K562 (cell line): ENCODE measurements around the gene C11orf98. TPM values are rescaled to one million over a fixed set of nuclear protein-coding genes. Genes with fewer than 3 reads are reported as not detected.

ENCODE experiments used
- CBFA2T2 ChIP-seq: fragments of 450-650 bp; conservative IDR thresholded peaks from 2 replicates; pipeline ENCODE4 v1.6.1; 2017; ENCODE audit warnings: mild to moderate bottlenecking
- CEBPB ChIP-seq: fragments of 450-650 bp; IDR thresholded peaks from 2 replicates; pipeline ENCODE4 v1.6.1; 2016; ENCODE audit warnings: missing genetic modification characterization, missing compliant biosample characterization
- CHD1 ChIP-seq: fragments of 200-600 bp; sonication (generic); IDR thresholded peaks from one replicate; pipeline ENCODE4 v1.6.1; 2012; ENCODE audit warnings: mild to moderate bottlenecking, moderate library complexity, low read length, inconsistent platforms
- ELF2 ChIP-seq: fragments of 250-450 bp; sonication (Bioruptor Pico); IDR thresholded peaks from 2 replicates; pipeline ENCODE4 v1.5.0; 2021; ENCODE audit warnings: mild to moderate bottlenecking
- ETV5 ChIP-seq: sonication (generic); formaldehyde crosslinking; IDR thresholded peaks from 2 replicates; pipeline ENCODE4 v1.4.0; 2020; ENCODE audit warnings: low read depth, mild to moderate bottlenecking, missing genetic modification reagents
- GATAD2A ChIP-seq: fragments of 450-650 bp; IDR thresholded peaks from 2 replicates; pipeline ENCODE4 v1.6.1; 2017
- ZNF184 ChIP-seq: sonication (generic); formaldehyde crosslinking; IDR thresholded peaks from 2 replicates; pipeline ENCODE4 v1.5.0; 2020; ENCODE audit warnings: missing genetic modification reagents
- ZNF407 ChIP-seq: fragments of 450-650 bp; IDR thresholded peaks from 2 replicates; pipeline ENCODE4 v1.6.1; 2016; ENCODE audit warnings: low read depth
- polyA plus RNA-seq, 8 experiments: library from polyadenylated mRNA; depleted of rRNA in 4 of 8; stranded (reverse) in 5 of 8; unstranded in 3 of 8; fragments of >200 nt; fragmentation: Nextera tagmentation in 2 of 8; fragmentation: Illumina TruSeq in 1 of 8; extraction: Ambion mirVana in 2 of 8; extraction: Trizol in 1 of 8; gene quantifications; 2 replicates each; pipeline versions ENCODE4 v1.2.1 to v1.2.3, GENCODE V29; 2011 to 2014; ENCODE audit warnings: inconsistent platforms in 1 of 8, missing spikeins in 1 of 8
- total RNA-seq, 7 experiments: library from RNA; depleted of rRNA in 6 of 7; stranded (reverse); fragments of >200 nt in 6 of 7; fragmentation: Illumina TruSeq in 2 of 7; extraction: Trizol in 2 of 7; gene quantifications; 2 replicates each; pipeline versions ENCODE4 v1.2.1 to v1.2.3, GENCODE V29; 2011 to 2021; ENCODE audit warnings: low replicate concordance in 1 of 7
- TF ChIP-seq, protein P1 (sequence below), 2 experiments: fragments of 450-650 bp in 1 of 2; sonication (generic) in 1 of 2; formaldehyde crosslinking in 1 of 2; IDR thresholded peaks; 2 replicates each; pipeline versions ENCODE4 v1.7.1 to v1.9.0; 2016 to 2022; ENCODE audit warnings: inconsistent platforms in 1 of 2, mild to moderate bottlenecking in 1 of 2, missing genetic modification reagents in 1 of 2

Gene C11orf98
- total and polyA plus RNA-seq, 9 of the 15 experiments (the other 6 are each of a cell fraction or from before 2014, with no cell fraction given) = 103 to 352 (median 218) TPM

- TF ChIP-seq, protein P1, sequence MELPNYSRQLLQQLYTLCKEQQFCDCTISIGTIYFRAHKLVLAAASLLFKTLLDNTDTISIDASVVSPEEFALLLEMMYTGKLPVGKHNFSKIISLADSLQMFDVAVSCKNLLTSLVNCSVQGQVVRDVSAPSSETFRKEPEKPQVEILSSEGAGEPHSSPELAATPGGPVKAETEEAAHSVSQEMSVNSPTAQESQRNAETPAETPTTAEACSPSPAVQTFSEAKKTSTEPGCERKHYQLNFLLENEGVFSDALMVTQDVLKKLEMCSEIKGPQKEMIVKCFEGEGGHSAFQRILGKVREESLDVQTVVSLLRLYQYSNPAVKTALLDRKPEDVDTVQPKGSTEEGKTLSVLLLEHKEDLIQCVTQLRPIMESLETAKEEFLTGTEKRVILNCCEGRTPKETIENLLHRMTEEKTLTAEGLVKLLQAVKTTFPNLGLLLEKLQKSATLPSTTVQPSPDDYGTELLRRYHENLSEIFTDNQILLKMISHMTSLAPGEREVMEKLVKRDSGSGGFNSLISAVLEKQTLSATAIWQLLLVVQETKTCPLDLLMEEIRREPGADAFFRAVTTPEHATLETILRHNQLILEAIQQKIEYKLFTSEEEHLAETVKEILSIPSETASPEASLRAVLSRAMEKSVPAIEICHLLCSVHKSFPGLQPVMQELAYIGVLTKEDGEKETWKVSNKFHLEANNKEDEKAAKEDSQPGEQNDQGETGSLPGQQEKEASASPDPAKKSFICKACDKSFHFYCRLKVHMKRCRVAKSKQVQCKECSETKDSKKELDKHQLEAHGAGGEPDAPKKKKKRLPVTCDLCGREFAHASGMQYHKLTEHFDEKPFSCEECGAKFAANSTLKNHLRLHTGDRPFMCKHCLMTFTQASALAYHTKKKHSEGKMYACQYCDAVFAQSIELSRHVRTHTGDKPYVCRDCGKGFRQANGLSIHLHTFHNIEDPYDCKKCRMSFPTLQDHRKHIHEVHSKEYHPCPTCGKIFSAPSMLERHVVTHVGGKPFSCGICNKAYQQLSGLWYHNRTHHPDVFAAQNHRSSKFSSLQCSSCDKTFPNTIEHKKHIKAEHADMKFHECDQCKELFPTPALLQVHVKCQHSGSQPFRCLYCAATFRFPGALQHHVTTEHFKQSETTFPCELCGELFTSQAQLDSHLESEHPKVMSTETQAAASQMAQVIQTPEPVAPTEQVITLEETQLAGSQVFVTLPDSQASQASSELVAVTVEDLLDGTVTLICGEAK (IDR thresholded peaks at IDR 0.05) = peak; percentile 92
- TF ChIP-seq, protein P1 (CRISPR knock-in tag; IDR thresholded peaks at IDR 0.05) = no peak
- TF ChIP-seq GATAD2A (0 out of 2 replicates have a peak, but pooled peaks have one; percentile 56), ELF2 (CRISPR knock-in tag) (peak; percentile 90), CHD1 (peak; percentile 52), CEBPB (tag) (no peak), ZNF407 (peak; percentile 98), CBFA2T2 (peak; percentile 82), ETV5 (CRISPR knock-in tag) (peak; percentile 85; the same call in 1 of the 2 replicates), ZNF184 (CRISPR knock-in tag) (peak; percentile 73; the same call in 1 of the 2 replicates)
Observed at GRCh38 chr11:62678770-62679696, 14.0 kb upstream of the C11orf98 start, which contains the start of gene UBXN1 (continued).
